Endothelial cell of hepatic sinusoid (primary cell): ENCODE results near the gene BAHCC1.
"Not testable (repeated sequence)": the region's sequence is repeated elsewhere in the genome, so short reads cannot be mapped to it uniquely, and the experiment has no call there.

Source experiments
- in situ Hi-C: cut with HindIII; loops from 2 replicates; pipeline ENCODE4 v1.10.0; 2017; ENCODE audit warnings: low sequenced_read_pairs

The BAHCC1 gene

DNA sequence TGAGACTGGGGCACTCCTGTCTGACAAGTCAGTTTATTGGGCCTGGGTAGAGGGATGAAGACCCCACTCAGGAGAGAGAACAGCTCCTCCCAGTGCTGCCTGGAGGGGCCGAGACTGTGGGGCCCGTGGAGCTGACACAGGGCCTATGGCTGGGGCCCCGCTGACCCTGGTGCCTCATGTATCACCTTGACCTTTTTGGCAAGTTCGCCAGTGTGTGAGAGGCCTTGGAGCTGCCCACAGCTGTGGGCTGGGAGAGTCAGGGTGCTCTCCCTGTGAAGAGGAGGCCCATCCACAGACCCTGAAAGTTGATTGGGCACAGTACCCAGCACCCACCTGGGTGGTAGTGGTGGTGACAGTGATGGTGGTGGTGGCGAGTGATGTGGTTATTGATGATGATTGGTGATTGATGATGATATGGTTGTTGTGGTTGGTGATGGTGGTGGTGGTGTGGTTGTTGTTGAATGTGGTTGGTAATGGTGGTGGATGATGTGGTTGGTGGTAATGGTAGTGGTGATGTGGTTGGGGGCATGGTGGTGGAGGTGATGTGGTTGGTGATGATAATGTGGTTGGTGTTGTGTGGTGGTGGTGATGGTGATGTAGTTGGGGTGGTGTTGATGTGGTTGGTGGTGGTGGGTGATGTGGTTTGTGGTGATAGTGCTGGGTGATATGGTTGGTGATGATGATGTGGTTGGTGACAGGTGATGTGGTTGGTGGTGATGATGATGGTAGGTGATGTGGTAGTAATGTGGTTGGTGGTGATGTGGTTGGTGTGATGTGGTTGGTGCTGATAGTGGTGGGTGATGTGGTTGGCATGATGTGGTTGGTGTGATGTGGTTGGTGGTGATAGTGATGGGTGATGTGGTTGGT, 29.1 kb downstream of the BAHCC1 start:
- in situ Hi-C loops = no loop called here

DNA sequence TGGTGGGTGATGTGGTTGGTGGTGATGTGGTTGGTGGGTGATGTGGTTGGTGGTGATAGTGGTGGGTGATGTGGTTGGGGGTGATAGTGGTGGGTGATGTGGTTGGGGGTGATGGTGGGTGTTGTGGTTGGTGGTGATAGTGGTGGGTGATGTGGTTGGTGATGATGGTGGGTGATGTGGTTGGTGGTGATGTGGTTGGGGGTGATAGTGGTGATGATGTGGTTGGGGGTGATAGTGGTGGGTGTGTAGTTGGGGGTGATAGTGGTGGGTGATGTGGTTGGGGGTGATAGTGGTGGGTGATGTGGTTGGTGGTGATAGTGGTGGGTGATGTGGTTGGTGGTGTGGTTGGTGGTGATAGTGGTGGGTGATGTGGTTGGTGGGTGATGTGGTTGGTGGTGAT, 29.8 kb downstream of the BAHCC1 start:
- in situ Hi-C loops = not testable (repeated sequence)

DNA sequence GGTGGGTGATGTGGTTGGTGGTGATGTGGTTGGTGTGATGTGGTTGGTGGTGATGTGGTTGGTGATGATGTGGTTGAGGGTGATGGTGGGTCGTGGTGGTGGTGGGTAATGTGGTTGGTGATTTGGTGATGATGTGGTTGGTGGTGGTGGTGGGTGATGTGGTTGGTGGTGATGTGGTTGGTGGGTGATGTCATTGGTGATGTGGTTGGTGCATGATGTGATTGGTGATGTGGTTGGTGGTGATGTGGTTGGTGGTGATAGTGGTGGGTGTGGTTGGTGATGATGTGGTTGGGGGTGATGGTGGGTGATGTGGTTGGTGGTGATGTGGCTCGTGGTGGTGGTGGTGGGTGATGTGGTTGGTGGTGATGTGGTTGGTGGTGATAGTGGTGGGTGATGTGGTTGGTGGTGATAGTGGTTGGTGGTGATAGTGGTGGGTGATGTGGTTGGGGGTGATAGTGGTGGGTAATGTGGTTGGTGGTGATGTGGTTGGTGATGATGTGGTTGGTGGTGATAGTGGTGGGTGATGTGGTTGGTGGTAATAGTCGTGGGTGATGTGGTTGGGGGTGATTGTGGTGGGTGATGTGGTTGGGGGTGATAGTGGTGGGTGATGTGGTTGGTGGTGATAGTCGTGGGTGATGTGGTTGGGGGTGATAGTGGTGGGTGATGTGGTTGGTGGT, 30.6 kb downstream of the BAHCC1 start:
- in situ Hi-C loops = not testable (repeated sequence)

DNA sequence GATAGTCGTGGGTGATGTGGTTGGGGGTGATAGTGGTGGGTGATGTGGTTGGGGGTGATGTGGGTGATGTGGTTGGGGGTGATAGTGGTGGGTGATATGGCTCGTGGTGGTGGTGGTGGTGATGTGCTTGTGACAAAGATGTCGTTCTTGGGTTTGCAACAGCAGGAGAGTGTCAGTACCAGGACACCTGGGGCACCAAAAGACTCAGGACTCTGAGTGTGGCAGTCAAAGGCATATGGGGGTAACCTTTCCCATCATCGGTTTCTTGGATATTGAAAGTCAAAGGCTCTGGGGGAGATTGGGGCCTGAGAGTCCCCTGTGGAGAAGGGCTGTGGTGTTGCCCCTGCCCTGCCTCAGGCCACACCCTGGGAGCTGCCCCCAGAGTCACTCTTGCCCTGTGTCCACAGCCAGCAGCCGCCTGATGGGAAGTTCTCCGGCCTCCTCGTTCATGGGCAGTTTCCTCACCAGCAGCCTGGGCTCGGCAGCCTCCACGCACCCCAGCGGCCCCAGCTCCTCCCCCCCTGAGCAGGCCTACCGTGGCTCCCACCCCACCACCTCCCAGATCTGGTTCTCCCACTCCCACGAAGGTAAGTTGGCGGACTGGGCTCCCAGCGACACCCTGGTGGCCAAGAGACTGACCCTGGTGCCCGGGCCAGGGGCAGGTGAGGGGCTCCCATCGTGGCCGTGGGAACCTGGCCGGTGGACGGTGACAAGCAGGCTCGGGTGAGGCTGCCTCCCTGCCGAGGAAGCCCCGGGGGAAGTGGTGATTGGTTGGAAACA, 31.3 kb downstream of the BAHCC1 start:
- in situ Hi-C loops = no loop called here

DNA sequence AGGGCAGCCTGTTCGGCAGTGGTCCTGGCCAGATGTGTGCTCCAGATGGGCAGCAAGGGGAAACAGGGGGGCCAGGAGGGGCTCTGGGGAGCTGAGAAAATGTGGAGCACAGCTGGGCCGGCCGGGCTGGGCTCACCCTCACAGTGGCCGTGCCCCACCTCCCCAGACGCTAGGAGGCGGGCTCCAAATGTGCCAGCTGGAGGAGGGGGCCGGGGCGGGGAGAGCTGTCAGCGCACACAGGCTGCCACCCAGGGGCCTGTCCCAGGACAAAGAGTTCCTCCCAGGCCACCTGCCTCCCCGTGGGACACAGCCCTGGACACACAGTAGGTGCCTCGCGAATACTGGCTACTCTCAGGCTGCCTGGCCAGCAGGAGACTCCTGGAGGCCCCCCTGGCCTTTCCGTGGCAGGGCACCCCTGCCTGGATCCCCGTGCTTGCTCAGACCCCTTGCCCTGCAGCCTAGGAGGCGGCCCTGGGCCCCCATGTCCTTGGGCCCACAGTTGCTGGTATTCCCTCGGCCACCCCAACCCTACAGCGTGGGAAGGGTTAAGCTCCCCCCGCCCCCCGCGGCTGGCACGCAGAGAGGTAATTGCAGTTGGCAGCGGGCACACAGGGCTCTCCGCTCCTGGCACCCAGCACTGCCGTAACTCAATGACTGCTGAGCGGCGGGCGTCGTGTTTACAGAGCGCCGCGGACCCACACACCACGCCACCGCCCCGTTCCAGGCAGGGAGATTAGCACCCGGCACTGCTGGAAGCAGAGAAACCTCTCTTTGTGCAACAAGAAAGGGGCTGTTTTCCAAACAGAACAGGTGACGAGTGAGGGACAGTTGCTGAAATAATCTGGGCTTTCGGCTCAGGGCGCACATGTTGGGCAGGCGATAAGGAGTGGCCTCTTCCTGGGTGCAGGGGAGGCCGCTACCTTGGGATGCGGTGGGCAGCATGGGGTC, 32.2 kb downstream of the BAHCC1 start:
- in situ Hi-C loops = no loop called here

DNA sequence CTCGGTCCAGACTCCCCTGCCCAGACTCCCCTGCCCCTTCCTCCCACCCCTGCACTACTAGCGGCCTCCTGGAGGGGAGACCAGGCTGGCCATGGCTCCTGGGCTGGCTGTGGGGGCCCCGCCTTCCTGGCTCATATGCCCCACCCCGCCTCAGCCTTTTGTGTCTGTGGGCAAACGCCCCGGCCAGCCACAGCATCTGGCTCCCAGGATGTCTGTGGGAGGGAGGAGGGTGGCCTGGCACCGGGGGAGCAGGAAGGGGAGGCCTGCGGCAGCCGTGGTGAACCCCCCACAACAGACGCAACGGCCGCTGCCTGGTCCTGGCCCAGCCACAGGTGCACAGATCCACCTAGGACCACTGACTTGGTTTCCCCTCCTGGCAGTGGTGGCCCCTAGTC, 32.9 kb downstream of the BAHCC1 start:
- in situ Hi-C loops = no loop called here

DNA sequence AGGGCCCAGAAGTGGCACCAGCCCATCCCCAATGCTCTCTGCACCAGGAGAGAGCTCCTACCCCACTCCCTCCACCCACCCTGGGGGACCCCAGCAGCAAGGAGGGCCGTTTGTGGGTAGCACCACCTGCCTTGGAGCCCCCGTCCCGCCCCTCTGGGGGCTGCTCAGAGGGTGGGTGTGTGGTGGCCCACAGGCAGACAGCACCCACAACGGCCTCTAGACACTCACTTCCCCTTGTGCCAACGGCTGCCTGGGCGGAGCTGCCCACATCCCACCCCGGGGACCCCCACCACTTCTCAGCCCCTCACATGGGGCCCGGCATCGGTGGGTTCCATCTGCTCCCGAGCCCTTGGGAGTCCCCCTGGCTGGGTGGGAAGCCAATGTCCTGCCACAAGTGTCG, 33.3 kb downstream of the BAHCC1 start:
- in situ Hi-C loops = no loop called here

DNA sequence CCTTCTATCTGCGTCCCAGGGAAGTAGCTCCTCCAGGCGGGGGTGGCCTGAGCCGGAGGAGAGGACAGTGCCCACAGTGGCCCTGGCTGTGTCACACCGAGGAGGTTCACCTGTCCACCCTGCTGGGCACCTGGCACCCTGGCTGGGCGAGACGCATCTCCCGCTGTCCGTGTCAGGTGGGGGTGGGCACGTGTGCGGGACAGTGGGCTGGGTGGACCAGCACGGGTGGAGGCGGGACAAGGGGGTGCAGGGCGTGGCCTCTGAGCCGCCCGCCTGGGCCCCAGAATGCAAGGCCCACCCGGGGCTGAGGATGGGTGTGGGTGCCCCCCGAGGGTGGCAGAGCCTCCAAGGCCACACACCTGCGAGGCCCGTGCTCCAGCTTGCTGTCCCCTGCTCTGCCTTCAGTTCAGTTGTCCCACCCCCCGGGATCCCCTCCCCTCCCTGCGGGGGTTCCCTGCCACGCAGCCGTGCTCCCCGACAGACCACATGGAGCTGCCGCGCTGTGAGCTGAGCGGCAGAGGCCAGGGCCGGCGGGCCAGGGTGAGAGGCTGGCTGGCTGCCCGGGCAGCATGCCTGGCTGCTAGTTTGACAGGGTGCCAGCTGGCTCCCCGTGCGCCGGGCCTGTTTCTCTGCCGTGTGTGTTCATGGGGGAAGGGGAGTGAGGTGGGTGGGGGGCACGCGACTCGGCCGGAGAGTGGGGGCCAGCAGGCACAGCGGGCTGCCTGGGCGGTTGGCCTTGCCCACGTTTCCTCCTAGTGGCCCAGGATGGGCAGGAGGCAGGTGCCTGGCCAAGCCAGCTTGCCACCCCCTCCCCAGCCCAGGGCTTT, 33.9 kb downstream of the BAHCC1 start:
- in situ Hi-C loops = no loop called here

DNA sequence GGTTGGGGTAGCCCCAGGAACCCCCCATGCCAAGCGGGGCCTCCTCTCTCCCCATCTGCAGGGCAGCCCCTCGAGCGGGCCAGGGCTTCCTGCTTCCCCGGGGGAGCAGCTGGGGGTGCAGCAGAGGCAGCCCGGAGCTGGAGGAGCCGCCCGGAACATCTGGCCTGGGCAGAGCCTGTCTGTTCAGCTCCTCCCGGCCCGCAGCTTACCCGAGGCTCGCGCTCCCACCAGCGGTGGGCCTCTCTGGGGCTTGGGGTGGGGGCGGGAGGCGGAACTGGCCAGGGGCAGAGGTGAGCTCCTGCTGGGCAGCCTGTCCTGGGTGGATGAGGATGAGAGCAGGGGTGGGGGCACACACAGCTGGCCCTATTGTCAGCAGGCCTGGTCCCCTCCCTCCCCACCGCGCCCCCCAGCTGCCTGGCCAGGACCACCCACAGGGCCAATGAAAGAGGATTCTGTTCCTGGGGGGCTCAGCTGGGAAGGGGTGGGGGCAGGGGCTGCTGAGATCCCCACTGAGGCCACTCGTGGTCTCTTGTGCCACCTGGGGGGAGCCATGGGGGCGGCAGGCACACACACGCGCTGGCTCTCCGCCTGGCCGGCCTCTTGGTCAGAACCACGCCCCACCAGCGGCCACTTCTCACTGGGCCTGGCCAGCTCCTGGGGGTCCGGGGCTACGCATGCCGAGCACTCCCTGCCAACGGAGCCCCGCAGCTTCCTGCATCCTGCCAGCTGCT, 34.7 kb downstream of the BAHCC1 start:
- in situ Hi-C loops = no loop called here

DNA sequence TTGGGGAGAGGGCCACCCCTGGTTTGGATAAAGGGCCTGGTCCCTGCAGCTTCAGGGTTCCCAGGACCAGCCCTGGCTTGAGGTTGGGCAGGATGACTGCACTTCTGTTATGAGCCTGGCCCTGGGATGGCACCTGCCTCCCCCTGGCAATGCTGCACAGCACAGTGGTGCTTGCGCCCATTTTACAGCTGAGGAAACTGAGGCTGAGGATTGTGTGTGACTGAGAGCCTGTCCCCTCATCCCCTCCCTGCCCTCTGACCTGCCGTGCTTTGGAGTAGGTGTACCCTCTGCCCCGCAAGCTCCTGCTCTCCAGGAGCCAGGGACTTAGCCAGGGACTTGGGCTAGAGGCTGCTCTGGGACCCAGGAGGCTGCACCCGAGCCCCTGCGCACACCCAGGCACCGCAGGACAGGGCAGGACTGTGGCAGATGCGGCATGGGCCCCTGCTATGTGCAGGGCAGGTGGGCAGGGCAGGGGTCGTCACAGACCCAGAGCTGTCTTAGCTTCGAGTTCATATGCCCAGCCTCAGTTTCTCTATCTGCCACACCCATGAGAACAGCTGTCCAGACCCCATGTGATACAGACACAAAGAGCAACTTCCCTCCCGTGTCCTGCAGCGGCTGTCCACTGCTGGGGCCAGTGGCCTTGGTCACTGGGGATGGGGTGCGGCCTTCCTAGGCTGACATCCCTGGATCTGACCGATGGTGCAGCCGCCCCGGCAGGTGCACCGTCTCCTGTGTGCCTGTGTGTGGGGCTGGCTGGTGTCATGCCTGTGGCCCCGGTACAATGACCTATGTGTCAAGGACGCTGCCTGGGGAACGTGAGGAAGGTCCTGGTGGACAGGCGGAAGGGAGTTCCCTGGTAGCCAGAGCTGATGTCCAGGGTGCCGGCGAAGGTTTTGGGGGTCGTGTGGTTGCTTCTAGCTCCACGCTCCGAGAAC, 36.6 kb downstream of the BAHCC1 start:
- in situ Hi-C loops = no loop called here

DNA sequence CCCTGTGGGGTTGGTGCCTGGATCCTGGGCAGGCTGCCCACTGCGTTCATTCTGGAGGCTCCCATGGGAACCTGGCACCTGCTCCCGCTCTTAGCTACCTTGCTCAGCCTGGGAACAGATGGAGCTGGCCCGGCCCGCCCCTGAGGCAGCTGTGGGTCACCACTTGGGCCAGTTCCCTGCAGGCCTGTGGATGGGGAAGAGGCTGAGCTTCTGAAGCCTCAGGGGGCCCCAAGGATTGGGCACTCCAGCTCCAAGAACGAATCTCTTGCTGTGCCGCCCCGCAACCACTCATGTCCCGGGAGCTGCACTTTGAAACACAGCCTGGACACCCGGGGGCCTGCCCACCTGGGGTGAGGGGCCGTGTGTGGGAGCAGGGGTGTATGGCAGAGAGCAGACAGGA, 37.7 kb downstream of the BAHCC1 start:
- in situ Hi-C loops = no loop called here

DNA sequence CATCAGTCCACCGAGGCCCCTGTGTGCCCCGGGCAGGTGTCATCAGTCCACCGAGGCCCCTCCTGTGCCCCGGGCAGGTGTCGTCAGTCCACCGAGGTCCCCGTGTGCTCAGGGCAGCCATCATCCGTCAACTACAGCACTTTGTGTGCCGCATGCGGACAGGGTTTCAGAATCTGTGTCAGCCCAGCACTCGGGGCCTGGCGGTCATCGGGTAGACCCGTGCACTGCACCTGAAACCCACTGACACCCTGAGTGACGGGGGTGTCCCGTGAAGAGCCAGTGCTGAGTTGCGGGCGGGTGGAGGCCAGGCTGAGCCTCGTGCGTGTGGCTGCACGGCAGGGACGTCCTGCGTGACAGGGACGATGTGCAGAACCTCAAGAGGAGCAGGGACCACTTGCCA, 38.4 kb downstream of the BAHCC1 start:
- in situ Hi-C loops = no loop called here

DNA sequence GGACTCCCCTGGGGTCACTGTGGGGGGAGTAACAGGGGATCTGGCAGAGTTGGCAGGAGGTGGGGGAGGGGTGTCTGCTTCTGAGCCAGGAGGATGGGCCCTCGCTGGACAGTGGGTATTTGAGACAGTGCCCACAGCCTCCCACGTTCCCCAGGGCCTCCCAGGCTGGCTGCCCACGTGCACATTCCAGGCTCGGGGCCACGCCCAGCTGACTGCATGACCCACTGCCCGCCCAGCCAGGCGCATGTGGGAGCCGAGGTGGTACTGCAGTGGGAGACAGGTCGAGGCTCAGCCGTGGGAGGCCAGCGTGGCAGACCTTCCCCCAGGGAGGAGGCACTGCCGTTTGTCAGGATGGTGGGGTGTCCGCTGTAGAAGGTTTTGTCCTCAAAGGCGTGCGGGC, 38.8 kb downstream of the BAHCC1 start:
- in situ Hi-C loops = no loop called here

DNA sequence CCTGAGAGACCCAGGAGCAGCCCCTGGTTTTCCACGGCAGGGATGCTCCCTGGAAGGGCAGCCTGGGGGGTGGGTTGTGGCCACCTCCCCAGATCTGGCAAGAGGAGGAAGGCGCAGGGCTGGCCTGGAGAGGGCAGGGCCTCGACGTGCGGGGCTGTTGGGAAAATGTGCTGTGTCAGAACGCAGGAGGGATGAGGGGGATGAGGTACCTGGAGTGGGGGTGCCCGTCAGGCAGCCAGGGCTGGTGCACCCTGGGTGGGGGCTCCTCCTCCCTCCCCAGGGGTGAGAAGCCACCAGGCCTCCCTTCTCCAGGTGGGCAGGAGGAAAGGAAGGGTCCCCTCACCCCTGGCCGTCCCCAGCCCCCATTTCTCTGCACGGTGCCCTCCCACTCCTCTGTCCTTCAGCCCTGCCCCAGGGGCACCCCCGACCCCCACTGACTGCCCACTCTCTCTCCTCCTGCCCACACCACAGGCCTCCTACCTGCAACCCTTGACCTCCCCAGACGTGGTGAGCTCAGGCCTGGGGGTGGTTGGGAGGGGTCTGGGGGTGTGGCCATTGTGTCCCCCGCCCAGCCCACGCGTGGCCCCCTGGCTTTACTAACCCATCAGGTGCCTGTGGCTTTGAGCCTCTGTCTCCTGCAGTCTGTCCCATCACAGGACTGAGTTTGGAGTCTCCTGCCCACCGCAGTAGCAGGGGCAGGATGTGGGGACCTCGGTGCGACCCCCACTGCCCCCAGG, 39.6 kb downstream of the BAHCC1 start:
- in situ Hi-C loops = no loop called here

DNA sequence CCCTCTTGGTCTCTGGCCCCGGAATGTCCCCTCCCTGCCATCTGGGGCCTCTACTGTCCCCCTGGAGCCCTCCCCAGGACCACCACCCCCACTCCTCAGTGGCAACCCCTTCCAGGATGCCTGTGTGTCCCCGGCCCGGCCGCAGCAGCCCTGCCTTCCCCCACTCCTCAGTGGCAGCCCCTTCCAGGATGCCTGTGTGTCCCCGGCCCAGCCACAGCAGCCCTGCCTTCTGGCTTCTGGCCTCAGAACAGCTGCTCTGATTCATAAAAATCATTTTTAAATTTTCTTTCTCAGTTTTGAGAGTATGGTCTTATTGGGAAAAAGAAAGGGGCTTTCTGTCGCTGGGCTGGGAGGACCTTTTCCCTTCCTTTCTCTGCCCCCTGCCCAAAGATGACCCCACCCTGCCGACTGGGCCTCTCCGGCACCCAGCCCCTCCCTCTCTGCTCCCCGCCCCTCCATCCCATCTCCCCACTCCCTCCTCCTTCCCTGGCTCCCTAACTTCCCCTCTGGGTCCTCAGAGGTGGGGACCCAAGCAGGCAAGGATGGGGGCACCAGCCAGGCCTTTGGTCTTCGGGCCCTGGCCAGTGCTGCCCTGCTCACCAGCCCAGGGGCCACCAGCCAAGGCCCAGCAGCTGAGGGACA, 40.5 kb downstream of the BAHCC1 start:
- in situ Hi-C loops = no loop called here

DNA sequence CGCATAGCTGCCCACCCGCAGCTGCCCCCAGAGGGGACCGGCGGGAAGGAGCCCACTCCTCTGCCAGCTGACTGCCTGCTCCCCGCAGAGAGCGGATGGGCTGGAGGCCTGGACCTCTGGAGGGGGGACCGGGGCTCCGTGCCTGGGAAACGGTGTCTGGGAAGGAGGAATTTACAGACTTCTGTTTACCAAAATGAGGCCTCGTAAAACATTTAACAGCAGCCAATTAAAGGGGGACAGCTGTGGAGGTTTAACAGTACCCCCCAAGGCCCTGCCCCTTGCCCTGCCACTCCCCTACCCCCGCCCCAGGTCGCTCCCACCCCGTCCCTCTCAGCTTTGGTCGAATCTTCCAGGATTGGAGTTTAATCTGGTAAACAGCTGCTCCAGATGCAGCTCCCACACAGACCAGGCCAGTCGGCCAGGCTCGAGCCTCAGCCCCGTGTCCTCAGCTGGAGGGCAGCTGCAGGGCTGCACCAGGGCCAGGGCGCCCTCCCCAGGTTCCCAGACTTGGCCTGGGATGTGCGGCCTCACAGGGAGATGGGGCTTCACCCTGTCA, 41.1 kb downstream of the BAHCC1 start:
- in situ Hi-C loops = no loop called here
